SHP77 treated with DMSO at 0.1 percent for 48 hours (cell line): ENCODE data around the gene OLFM1.
"Not testable (repeated sequence)": the region's sequence is repeated elsewhere in the genome, so short reads cannot be mapped to it uniquely, and the experiment has no call there.

Experiments
- DNase-seq: peaks from one replicate; lab custom pipeline; 2025; lab: John Stamatoyannopoulos, UW

OLFM1 gene

GRCh38 chr9:135134268-135135022 lies 47.0 kb downstream of the OLFM1 start:
- no peak for DNase-seq

GRCh38 chr9:135135171-135135928 lies 47.9 kb downstream of the OLFM1 start:
- DNase-seq = no peak

- no peak for DNase-seq
Observed at GRCh38 chr9:135135929-135136315, 48.5 kb downstream of the OLFM1 start.

- DNase-seq = no peak
Observed at GRCh38 chr9:135136481-135136880, 49.0 kb downstream of the OLFM1 start.

- no peak for DNase-seq
Observed at GRCh38 chr9:135136991-135137832, 49.7 kb downstream of the OLFM1 start.

- no peak for DNase-seq
Observed at GRCh38 chr9:135138078-135138855, 50.8 kb downstream of the OLFM1 start.

- DNase-seq = no peak
Observed at GRCh38 chr9:135139366-135139959, 52.0 kb downstream of the OLFM1 start.

GRCh38 chr9:135141183-135141774 lies 53.8 kb downstream of the OLFM1 start:
- DNase-seq = no peak

GRCh38 chr9:135144581-135145170 lies 57.2 kb downstream of the OLFM1 start:
- no peak for DNase-seq

- DNase-seq = no peak
Observed at GRCh38 chr9:135145312-135145711, 57.8 kb downstream of the OLFM1 start.

GRCh38 chr9:135146241-135146640 lies 58.8 kb downstream of the OLFM1 start:
- no peak for DNase-seq

GRCh38 chr9:135146766-135147473 lies 59.5 kb downstream of the OLFM1 start:
- DNase-seq = no peak

- DNase-seq = no peak
Observed at GRCh38 chr9:135147474-135147805, 60.0 kb downstream of the OLFM1 start.

- no peak for DNase-seq
Observed at GRCh38 chr9:135147938-135148337, 60.5 kb downstream of the OLFM1 start.

GRCh38 chr9:135148386-135148785 lies 60.9 kb downstream of the OLFM1 start:
- no peak for DNase-seq

GRCh38 chr9:135149901-135150300 lies 62.4 kb downstream of the OLFM1 start:
- not testable (repeated sequence) for DNase-seq

- DNase-seq = no peak
Observed at GRCh38 chr9:135150981-135151380, 63.5 kb downstream of the OLFM1 start.

GRCh38 chr9:135151757-135152613 lies 64.5 kb downstream of the OLFM1 start:
- no peak for DNase-seq
